CD1c-positive myeloid dendritic cell (primary cell): ENCODE measurements around the gene MPL.

Experiments used
- DNase-seq: peaks from one replicate; pipeline ENCODE4 v3.0.0-alpha.2; 2016; ENCODE audit errors: extremely low spot score

The MPL gene

GRCh38 chr1:43306688-43307457, 30.7 kb upstream of the MPL start:
- no peak for DNase-seq

DNA sequence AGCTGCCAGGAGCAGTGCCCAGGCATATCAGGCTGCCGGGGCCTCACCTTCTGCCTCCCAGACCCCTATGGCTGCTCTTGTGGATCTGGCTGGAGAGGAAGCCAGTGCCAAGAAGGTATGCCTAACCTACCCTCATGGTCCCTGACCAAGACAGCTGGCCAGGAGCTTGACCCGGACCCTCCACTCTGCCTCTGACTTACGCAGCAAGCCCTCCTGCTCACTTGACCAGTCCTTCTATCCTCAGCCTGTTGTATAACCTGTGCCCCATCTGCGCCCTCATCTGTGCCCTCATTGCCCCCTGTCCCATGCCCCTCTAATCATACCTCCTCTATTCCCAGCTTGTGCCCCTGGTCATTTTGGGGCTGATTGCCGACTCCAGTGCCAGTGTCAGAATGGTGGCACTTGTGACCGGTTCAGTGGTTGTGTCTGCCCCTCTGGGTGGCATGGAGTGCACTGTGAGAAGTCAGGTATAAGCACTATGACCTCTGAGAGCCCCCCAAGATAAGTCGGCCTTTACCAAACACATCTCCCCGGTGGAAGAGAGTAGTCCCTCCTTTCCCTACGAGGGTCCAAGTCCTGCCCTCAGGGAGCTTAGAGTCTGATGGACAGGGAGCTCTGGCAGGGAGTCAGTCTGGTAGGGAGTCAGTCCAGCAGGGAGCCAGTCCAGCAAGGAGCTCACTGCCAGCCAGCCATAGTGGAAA, 30.0 kb upstream of the MPL start:
- DNase-seq, result no peak

- no peak for DNase-seq
Observed at GRCh38 chr1:43308635-43309404, 28.8 kb upstream of the MPL start.

- no peak for DNase-seq
Observed at GRCh38 chr1:43309405-43310025, 28.1 kb upstream of the MPL start.

DNA sequence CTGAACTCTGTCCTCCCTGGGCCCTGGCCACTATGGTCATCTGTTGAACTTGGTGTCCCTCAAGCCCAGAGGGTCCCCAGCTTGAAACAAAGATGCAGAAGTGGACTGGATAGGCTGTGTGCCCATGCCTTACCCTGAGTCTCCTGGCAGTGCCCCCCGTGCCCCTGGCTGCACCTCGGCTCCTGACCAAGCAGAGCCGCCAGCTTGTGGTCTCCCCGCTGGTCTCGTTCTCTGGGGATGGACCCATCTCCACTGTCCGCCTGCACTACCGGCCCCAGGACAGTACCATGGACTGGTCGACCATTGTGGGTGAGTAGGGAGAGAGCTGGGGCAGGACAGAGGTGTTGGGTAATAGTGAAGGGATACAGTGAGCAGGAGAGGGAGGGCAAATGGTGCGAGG, 26.1 kb upstream of the MPL start:
- DNase-seq, result no peak

GRCh38 chr1:43312212-43312623, 25.4 kb upstream of the MPL start:
- no peak for DNase-seq

GRCh38 chr1:43312663-43313515, 24.7 kb upstream of the MPL start:
- peak; percentile 21 for DNase-seq

GRCh38 chr1:43313771-43314170, 23.8 kb upstream of the MPL start:
- DNase-seq, result no peak

- DNase-seq, result no peak
Observed at GRCh38 chr1:43314233-43314632, 23.4 kb upstream of the MPL start.

- DNase-seq, result no peak
Observed at GRCh38 chr1:43315481-43315880, 22.1 kb upstream of the MPL start.

DNA sequence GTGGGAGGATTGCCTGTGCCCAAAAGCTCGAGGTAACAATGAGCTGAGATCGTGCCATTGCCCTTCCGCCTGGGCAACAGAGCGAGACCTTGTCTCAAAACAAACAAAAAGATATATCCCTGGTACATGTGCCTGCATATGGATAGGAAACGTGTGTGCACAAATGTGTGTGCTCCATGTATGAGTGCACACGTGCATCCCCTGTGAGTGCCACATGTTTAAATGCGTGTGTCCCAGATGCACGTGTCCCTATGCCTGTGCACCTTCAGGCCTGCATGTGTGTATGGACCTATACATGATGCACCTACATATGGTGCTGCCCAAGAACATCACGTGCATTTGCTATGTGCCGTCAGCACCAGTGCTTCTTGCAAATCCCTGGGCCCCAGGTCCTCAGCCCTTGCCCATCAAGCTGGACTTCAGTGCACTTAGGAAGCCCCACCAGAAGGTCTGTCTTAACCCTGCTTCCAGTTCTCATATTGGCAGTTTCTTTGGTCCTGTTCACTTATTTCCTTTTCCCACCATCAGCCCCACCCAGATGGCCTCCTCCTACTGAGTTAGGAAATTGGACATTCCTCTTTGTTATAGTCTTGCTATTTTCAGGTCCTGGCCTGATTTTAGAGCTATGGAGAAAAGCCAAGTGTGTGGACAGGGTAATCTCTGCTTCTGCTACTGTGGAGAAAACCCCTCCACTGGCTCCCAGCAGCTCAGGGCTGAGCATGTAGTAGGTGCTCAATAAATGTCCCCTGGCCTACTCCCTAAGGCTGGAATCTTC, 21.5 kb upstream of the MPL start:
- no peak for DNase-seq

- no peak for DNase-seq
Observed at GRCh38 chr1:43316738-43317520, 20.7 kb upstream of the MPL start.

DNA sequence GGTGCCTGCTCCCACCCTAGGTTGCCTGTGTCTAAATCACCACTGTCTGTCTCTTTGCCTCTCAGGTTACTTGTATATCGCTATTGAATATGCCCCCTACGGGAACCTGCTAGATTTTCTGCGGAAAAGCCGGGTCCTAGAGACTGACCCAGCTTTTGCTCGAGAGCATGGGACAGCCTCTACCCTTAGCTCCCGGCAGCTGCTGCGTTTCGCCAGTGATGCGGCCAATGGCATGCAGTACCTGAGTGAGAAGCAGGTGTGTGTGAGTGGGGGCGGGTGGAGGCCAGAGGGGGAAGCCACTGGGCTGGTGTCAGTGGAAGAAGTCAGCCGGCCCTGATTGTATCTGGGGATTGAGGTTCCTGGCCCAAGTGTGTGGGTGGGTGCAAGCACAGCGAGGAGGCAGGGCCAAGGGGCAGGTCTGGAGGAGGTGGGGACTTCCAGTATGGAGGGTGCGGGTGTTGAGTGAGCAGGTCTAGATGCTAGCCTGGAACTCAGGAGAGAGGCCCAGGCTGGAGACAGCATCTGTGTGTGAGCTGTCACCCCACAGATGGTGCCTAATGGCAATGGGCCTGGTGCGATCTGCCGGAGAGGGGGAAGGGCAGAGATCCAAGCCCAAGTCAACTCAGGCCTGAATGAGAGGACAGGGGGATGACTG, 19.7 kb upstream of the MPL start:
- DNase-seq, result peak; percentile 11

DNA sequence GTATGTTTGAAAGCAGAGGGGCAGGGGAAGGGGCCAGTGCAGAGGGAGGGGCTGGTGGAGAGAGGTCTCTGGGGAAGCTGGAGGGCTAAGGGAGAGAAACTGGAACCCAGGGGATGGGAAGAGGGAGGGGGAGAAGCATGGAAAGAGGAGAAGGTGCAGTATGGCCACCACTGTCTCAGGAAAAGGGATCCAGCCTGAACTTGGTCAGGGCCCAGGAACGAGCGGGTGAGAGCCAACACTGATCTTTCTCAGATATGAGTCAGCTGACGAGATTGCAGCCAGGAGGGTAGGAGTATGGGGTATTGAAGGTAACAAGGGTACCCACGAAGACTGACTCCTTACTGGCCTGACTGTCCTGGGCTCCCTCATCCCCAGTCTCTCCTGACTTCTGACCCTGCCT, 18.8 kb upstream of the MPL start:
- DNase-seq, result no peak

GRCh38 chr1:43319288-43319687, 18.3 kb upstream of the MPL start:
- DNase-seq, result no peak

GRCh38 chr1:43319766-43320165, 17.9 kb upstream of the MPL start:
- DNase-seq, result no peak

- DNase-seq, result no peak
Observed at GRCh38 chr1:43321331-43321891, 16.2 kb upstream of the MPL start.

GRCh38 chr1:43322506-43322905, 15.1 kb upstream of the MPL start:
- DNase-seq, result no peak

DNA sequence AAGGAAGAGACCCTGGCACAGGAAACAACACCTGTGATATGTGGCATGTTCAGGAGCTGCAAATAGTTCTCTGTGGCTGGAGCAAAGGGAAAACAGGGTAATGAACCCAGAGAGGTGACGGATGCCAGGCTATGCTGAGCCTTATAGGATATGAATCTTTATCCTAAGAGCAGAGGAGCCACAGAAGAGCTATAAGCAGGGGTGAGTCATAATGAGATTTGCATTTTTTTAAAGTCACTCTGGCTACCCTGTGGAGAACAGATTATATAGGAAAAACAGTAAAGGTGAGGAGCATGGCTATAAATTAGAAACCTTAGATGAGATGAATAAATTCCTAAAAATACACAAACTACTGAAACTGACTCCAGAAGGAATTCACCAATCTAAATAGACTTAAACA, 12.8 kb upstream of the MPL start:
- no peak for DNase-seq
